Astrocyte (in vitro differentiated cells and primary cell): Measurements from ENCODE around the gene NSD1.

Experiments
- CTCF ChIP-seq: IDR thresholded peaks from 2 replicates; pipeline ENCODE4 v1.5.1; 2011; ENCODE audit warnings: low read depth, mild to moderate bottlenecking, inconsistent platforms, low read length, moderate library complexity; ENCODE audit not compliant: insufficient read depth
- EZH2 ChIP-seq: IDR thresholded peaks from 2 replicates; pipeline ENCODE4 v1.6.1; 2012; ENCODE audit warnings: mild to moderate bottlenecking, low read length, inconsistent platforms; ENCODE audit not compliant: insufficient read depth

- no peak for TF ChIP-seq EZH2
- TF ChIP-seq CTCF, result no peak
Observed at GRCh38 chr5:177117441-177118045, 16.0 kb upstream of the NSD1 start.
